Bronchial smooth muscle cell (primary cell): ENCODE data around the gene MACROH2A1. TPM values are rescaled to one million over a fixed set of nuclear protein-coding genes. Genes with fewer than 3 reads are reported as not detected.

Experiments used
- total RNA-seq: library from RNA; depleted of rRNA; stranded (reverse); fragments of >200 nt; gene quantifications from 2 replicates; pipeline ENCODE4 v1.2.1, GENCODE V29; 2014

The MACROH2A1 gene
- total RNA-seq, result 94.8 and 123 TPM in 2 replicates

DNA sequence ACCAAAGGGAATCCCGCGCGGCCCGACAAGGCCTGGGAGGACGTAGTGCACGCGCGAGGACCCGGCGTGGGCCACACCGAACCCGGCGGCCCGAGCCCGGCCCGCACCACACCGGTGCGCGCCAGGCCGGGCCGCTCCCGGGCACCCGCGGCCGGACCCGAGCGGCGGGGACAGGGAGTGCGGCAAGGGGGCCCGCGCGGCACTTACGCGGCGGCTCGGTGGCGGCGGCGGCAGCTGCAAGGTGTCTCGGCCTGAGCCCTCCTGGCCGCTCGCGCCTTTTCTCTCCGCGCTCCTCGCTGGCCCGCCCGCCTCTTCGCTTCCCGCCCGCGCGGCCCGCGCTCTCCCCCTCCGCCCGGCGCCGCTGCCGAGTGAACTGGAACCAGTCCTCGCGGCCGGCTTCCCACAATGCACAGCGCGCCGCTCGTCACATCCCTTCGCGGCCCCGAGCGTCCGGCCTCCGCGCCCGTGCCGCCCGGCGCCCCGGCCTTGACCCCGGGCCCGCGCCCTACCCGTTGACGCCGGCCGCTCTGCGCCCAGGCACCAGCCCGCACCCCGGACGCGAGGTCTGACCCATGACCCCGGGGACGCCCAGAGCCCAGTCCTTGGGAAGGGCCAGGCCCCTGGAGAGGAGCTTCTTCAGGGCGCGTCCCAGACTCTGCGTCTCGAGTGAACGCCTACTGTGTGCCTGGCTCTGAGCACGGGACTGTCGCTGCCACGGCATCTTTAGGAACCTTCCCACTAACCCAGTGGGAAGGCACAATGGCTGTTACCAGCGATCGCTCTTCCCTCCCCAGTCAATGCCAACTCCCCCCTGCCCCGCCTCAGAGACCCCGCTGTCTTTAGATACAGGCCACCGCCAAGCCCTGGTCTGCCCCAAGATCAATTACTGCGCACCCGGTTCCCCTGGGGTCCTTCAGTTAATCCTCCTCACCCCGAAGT is at the start of gene MACROH2A1:
TSS of gene MACROH2A1 (minus strand) at position 377 of the 939 bp plus-strand sequence. CDS start 10,138 bp downstream, outside the sequence.

DNA sequence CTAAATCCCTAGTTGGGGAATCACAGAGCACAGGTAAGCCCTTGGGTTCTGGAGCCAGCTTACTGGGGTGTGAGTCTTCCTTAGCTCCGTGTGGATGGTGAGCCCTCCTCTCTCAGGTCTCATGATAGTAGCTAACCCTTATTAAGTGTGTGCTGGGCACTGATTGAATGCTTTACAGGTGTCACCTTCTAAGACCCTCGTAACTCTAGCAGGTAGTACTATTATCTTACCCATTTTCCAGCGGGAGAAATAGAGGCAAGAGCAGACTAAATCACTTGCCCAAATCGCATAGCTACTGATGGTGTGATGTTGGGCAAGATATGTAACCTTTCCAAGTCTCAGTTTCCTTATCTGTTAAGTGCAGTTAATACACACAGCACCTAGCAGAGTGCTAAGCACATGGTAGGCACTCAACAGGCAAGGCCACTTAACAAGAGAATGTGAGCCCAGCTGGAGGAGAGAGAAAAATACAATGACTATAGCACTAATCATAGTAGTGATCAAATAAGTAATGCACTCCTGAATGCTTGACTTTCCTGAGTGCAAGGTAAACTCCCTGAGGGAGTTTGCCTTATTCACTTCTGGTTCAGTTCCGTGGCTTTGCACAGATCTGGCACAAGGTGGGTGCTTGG is 48.4 kb upstream of the MACROH2A1 start, which contains the start of gene DCANP1:
TSS of gene DCANP1 (minus strand) at position 51 of the 632 bp plus-strand sequence. CDS start 240 bp downstream, outside the sequence.

Other genes starting within 250 kb of the MACROH2A1 start
- gene DCANP1, start 48.1 kb upstream of the MACROH2A1 start, total RNA-seq, result not detected in 2 replicates
- gene TIFAB, start 53.1 kb upstream of the MACROH2A1 start, total RNA-seq, result not detected in 2 replicates
- gene NEUROG1, start 136.7 kb upstream of the MACROH2A1 start, total RNA-seq, result not detected in 2 replicates
- not detected in 2 replicates for gene CXCL14, start 179.8 kb upstream of the MACROH2A1 start, total RNA-seq